GM10266 (cell line): Measurements from ENCODE around the gene CCDC177.

Experiments
- DNase-seq: peaks from one replicate; pipeline ENCODE4 v3.0.0; 2012; ENCODE audit errors: extremely low spot score
- CTCF ChIP-seq: IDR thresholded peaks from 2 replicates; pipeline ENCODE4 v1.5.1; 2012; ENCODE audit warnings: mild to moderate bottlenecking, low read depth; ENCODE audit not compliant: control insufficient read depth, insufficient read depth; ENCODE audit errors: missing control alignments

The CCDC177 gene

GRCh38 chr14:69551511-69551910 lies 23.2 kb downstream of the CCDC177 start:
- no peak for TF ChIP-seq CTCF
- no peak for DNase-seq

GRCh38 chr14:69548566-69548965 lies 26.1 kb downstream of the CCDC177 start:
- DNase-seq, result no peak
- no peak for TF ChIP-seq CTCF

- TF ChIP-seq CTCF, result peak; percentile 58
- DNase-seq, result peak; percentile 50
These were observed 26.8 kb downstream of the CCDC177 start for GRCh38 chr14:69547701-69548348.

GRCh38 chr14:69543341-69544115 lies 31.1 kb downstream of the CCDC177 start:
- no peak for DNase-seq
- TF ChIP-seq CTCF, result no peak

- DNase-seq, result no peak
- no peak for TF ChIP-seq CTCF
These were observed 32.4 kb downstream of the CCDC177 start for GRCh38 chr14:69542311-69542710.

- TF ChIP-seq CTCF, result no peak
These were observed 33.9 kb downstream of the CCDC177 start for GRCh38 chr14:69540654-69541335.

More at GRCh38 chr14:69540654-69541335, 33.9 kb downstream of the CCDC177 start:
- DNase-seq, result no peak
